H9 (cell line): Measurements from ENCODE around the gene TRIOBP. TPM values are rescaled to one million over a fixed set of nuclear protein-coding genes. Genes with fewer than 3 reads are reported as not detected.

ENCODE experiments used
- DNase-seq: peaks from one replicate; pipeline ENCODE4 v3.0.0-alpha.2; 2017
- H2AFZ ChIP-seq: one replicate; pipeline ENCODE4 v1.6.1; 2013; ENCODE audit warnings: mild to moderate bottlenecking, low read length, control low read depth, moderate library complexity
- H2AK5ac ChIP-seq: 2 replicates; pipeline ENCODE4 v1.6.1; 2013; ENCODE audit warnings: low read length, control low read depth, mixed read lengths; ENCODE audit not compliant: insufficient read length
- H2BK120ac ChIP-seq: one replicate; pipeline ENCODE4 v1.6.1; 2013; ENCODE audit warnings: low read depth, mild to moderate bottlenecking, low read length, control low read depth, inconsistent platforms; ENCODE audit not compliant: poor library complexity, severe bottlenecking
- H2BK12ac ChIP-seq: 2 replicates; pipeline ENCODE4 v1.6.1; 2013; ENCODE audit warnings: low read length, control low read depth, mixed read lengths, low read depth; ENCODE audit not compliant: insufficient read length
- H2BK15ac ChIP-seq: 2 replicates; pipeline ENCODE4 v1.6.1; 2013; ENCODE audit warnings: low read depth, low read length, control low read depth
- H2BK20ac ChIP-seq: one replicate; pipeline ENCODE4 v1.6.1; 2013; ENCODE audit warnings: low read depth, mild to moderate bottlenecking, low read length, control low read depth, inconsistent platforms; ENCODE audit not compliant: poor library complexity, severe bottlenecking
- H2BK5ac ChIP-seq: 2 replicates; pipeline ENCODE4 v1.6.1; 2013; ENCODE audit warnings: low read length, control low read depth, mixed read lengths; ENCODE audit not compliant: insufficient read length
- H3K14ac ChIP-seq: 2 replicates; pipeline ENCODE4 v1.6.1; 2013; ENCODE audit warnings: low read length, control low read depth; ENCODE audit not compliant: insufficient read depth
- H3K18ac ChIP-seq: 2 replicates; pipeline ENCODE4 v1.6.1; 2013; ENCODE audit warnings: low read depth, mild to moderate bottlenecking, mixed read lengths, low read length, control low read depth; ENCODE audit not compliant: insufficient read length
- H3K23ac ChIP-seq: 2 replicates; pipeline ENCODE4 v1.6.1; 2013; ENCODE audit warnings: low read length, control low read depth, mixed read lengths, low read depth; ENCODE audit not compliant: insufficient read length
- H3K23me2 ChIP-seq: 2 replicates; pipeline ENCODE4 v1.6.1; 2013; ENCODE audit warnings: low read depth, mild to moderate bottlenecking, mixed read lengths, low read length, control low read depth; ENCODE audit not compliant: insufficient read length, poor library complexity, severe bottlenecking
- H3K27ac ChIP-seq: 2 replicates; pipeline ENCODE4 v1.5.1; 2013; ENCODE audit warnings: low read length, control low read depth, mixed read lengths, low read depth; ENCODE audit not compliant: insufficient read length
- H3K27me3 ChIP-seq: 2 replicates; pipeline ENCODE4 v1.6.1; 2013; ENCODE audit warnings: low read length, control low read depth, inconsistent platforms; ENCODE audit not compliant: insufficient read depth
- H3K4ac ChIP-seq: 2 replicates; pipeline ENCODE4 v1.6.1; 2013; ENCODE audit warnings: low read depth, mild to moderate bottlenecking, control low read depth, inconsistent platforms, low read length, moderate library complexity
- H3K4me1 ChIP-seq: 2 replicates; pipeline ENCODE4 v1.6.1; 2013; ENCODE audit warnings: low read length, control low read depth, inconsistent platforms; ENCODE audit not compliant: insufficient read depth
- H3K4me2 ChIP-seq: 2 replicates; pipeline ENCODE4 v1.6.1; 2013; ENCODE audit warnings: low read length, control low read depth, mixed read lengths; ENCODE audit not compliant: insufficient read length, insufficient read depth
- H3K56ac ChIP-seq: 2 replicates; pipeline ENCODE4 v1.6.1; 2013; ENCODE audit warnings: low read depth, mild to moderate bottlenecking, mixed read lengths, low read length, control low read depth; ENCODE audit not compliant: insufficient read length
- H3K79me1 ChIP-seq: 2 replicates; pipeline ENCODE4 v1.6.1; 2013; ENCODE audit warnings: low read depth, mild to moderate bottlenecking, moderate library complexity, low read length, control low read depth, inconsistent platforms; ENCODE audit not compliant: insufficient read depth, poor library complexity, severe bottlenecking
- H3K79me2 ChIP-seq: 2 replicates; pipeline ENCODE4 v1.6.1; 2013; ENCODE audit warnings: low read length, control low read depth, inconsistent platforms; ENCODE audit not compliant: insufficient read depth
- H3K9ac ChIP-seq: 2 replicates; pipeline ENCODE4 v1.6.1; 2013; ENCODE audit warnings: low read length, control low read depth, mixed read lengths; ENCODE audit not compliant: insufficient read length; ENCODE audit errors: extremely low read depth
- H3K9me3 ChIP-seq: one replicate; pipeline ENCODE4 v1.6.1; 2013; ENCODE audit warnings: low read depth, low read length, inconsistent platforms; ENCODE audit not compliant: control insufficient read depth
- H3T11ph ChIP-seq: one replicate; pipeline ENCODE4 v1.6.1; 2013; ENCODE audit warnings: mild to moderate bottlenecking, low read length, control low read depth, inconsistent platforms
- H4K20me1 ChIP-seq: one replicate; pipeline ENCODE4 v1.6.1; 2013; ENCODE audit not compliant: control insufficient read depth, insufficient read length, insufficient read depth
- H4K5ac ChIP-seq: 2 replicates; pipeline ENCODE4 v1.6.1; 2013; ENCODE audit warnings: low read depth, mild to moderate bottlenecking, mixed read lengths, low read length, control low read depth; ENCODE audit not compliant: insufficient read length
- H4K8ac ChIP-seq: replicated peaks from 2 replicates; pipeline ENCODE4 v1.6.1; 2013; ENCODE audit warnings: low read length, control low read depth, mixed read lengths, low read depth; ENCODE audit not compliant: insufficient read length
- H4K91ac ChIP-seq: 2 replicates; pipeline ENCODE4 v1.6.1; 2013; ENCODE audit warnings: low read depth, mild to moderate bottlenecking, moderate library complexity, mixed read lengths, low read length, control low read depth; ENCODE audit not compliant: insufficient read length
- H3K27ac Mint-ChIP-seq, 3 experiments: 2 replicates in 2 of 3; 3 replicates in 1 of 3; pipeline ENCODE4 v1.8.0; 2020 to 2021; ENCODE audit warnings: mixed read lengths in 3 of 3, mild to moderate bottlenecking in 1 of 3, moderate library complexity in 1 of 3
- H3K27me3 Mint-ChIP-seq: 2 replicates; pipeline ENCODE4 v1.8.0; 2021; ENCODE audit warnings: low read depth, mild to moderate bottlenecking, moderate library complexity, mixed read lengths
- H3K36me3 Mint-ChIP-seq, 3 experiments: 2 replicates in 2 of 3; 3 replicates in 1 of 3; pipeline ENCODE4 v1.8.0; 2020 to 2021; ENCODE audit warnings: low read depth in 3 of 3, mixed read lengths in 3 of 3; ENCODE audit not compliant: insufficient read depth in 1 of 3
- H3K4me1 Mint-ChIP-seq, 2 experiments: 2 replicates each; pipeline ENCODE4 v1.8.0; 2020; ENCODE audit warnings: mixed read lengths in 2 of 2
- H3K4me3 Mint-ChIP-seq, 2 experiments: 2 replicates in 1 of 2; 3 replicates in 1 of 2; pipeline ENCODE4 v1.8.0; 2020 to 2021; ENCODE audit warnings: mild to moderate bottlenecking in 2 of 2, mixed read lengths in 2 of 2, moderate library complexity in 1 of 2
- H3K9me3 Mint-ChIP-seq, 2 experiments: 2 replicates in 1 of 2; 3 replicates in 1 of 2; pipeline ENCODE4 v1.8.0; 2020; ENCODE audit warnings: mild to moderate bottlenecking in 2 of 2, mixed read lengths in 2 of 2, moderate library complexity in 1 of 2
- CTCF ChIP-seq: fragments of 200-600 bp; sonication (generic); conservative IDR thresholded peaks from 3 replicates; pipeline ENCODE4 v1.8.0; 2021; ENCODE audit warnings: antibody characterized with exemption, mild to moderate bottlenecking
- WGBS: extraction: QIAGEN DNeasy Blood & Tissue Kit; methylation state at CpG from one replicate; pipeline ENCODE4 v1.1.7; 2013; ENCODE audit warnings: missing lambda C conversion rate, low lambda C conversion rate, mixed read lengths; ENCODE audit not compliant: insufficient read length; ENCODE audit errors: extremely low coverage; 5-methylcytosine and 5-hydroxymethylcytosine counted together
- total RNA-seq: library from RNA; stranded (reverse); gene quantifications from 2 replicates; pipeline ENCODE4 v1.2.1, GENCODE V29; 2021

TRIOBP gene
- total RNA-seq, 1 experiment from 2014 or later, result 52.7 TPM

DNA sequence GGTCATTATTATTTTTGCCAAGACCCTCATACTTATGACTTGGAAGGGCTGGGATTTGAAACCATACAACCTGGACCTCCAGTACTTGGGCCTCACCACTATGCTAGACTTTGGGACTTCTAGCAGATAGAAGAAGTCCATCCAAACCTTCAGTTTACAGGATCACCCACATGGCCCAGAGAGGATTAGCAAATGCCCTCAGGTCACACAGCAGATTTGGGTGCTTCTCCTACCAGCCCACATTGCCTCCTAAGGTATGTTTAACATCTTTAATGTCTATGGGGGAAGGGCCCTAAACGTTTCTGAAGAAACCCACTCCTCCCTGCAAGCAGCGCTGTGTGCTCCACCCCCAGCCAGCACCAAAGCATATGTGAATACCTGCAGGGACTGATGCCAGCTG, 93.4 kb downstream of the TRIOBP start:
- Histone ChIP-seq H3K14ac (no peak overlapping the region; the same call in 1 of the 2 replicates), H4K91ac (no peak overlapping the region), H2BK120ac (no peak overlapping the region), H3K4me2 (no peak overlapping the region), H3K4me1 (no peaks in the 10 kb centered on the region), H3K27ac (no peak overlapping the region), H2BK15ac (no peak overlapping the region), H3K23me2 (no peaks in the 10 kb centered on the region), H3K56ac (no peak overlapping the region), H2BK20ac (no peak overlapping the region), H3K79me1 (no peaks in the 10 kb centered on the region), H3K23ac (no peak overlapping the region), H3K79me2 (no peaks in the 10 kb centered on the region), H2AFZ (no peak overlapping the region), H4K20me1 (no peaks in the 10 kb centered on the region), H2AK5ac (no peak overlapping the region), H3K27me3 (no peaks in the 10 kb centered on the region), H2BK12ac (no peak overlapping the region), H4K5ac (no peak overlapping the region), H3K9me3 (no peaks in the 10 kb centered on the region), H3K9ac (no peak overlapping the region), H3K4ac (no peak overlapping the region), H3K18ac (no peak overlapping the region), H3T11ph (no peak overlapping the region), H4K8ac (no peak overlapping the region), H2BK5ac (no peak overlapping the region)
- DNase-seq, result no peak
- Mint-ChIP-seq H3K36me3 (no peaks in the 10 kb centered on the region), H3K4me3 (no peak overlapping the region), H3K9me3 (peaks cover 8 to 13% of the 10 kb centered on the region in 2 experiments; a peak in 4 of 5 replicates), H3K27me3 (peaks cover 47% of the 10 kb centered on the region), H3K27ac (no peak overlapping the region), H3K4me1 (0 out of 4 replicates have a peak, but pooled peaks cover 0 to 3% of the 10 kb centered on the region in 2 experiments)
- no peak for TF ChIP-seq CTCF
- no CpG with 5 or more reads among the region's 2 CpGs for WGBS
